Loucy (cell line): ENCODE data around the gene ADGRF4.

Experiments used
- EZH2phosphoT487 ChIP-seq: fragments of 200-600 bp; IDR thresholded peaks from 2 replicates; pipeline ENCODE4 v1.6.1; 2018; ENCODE audit warnings: antibody characterized with exemption, mild to moderate bottlenecking, moderate library complexity, borderline replicate concordance
- TF ChIP-seq, protein P1 (sequence below): fragments of 200-600 bp; sonication (generic); conservative IDR thresholded peaks from 2 replicates; pipeline ENCODE4 v1.5.1; 2014; ENCODE audit warnings: mild to moderate bottlenecking, antibody characterized with exemption, low read length

GRCh38 chr6:47729457-47729856, 31.1 kb downstream of the ADGRF4 start:
- TF ChIP-seq, protein P1, sequence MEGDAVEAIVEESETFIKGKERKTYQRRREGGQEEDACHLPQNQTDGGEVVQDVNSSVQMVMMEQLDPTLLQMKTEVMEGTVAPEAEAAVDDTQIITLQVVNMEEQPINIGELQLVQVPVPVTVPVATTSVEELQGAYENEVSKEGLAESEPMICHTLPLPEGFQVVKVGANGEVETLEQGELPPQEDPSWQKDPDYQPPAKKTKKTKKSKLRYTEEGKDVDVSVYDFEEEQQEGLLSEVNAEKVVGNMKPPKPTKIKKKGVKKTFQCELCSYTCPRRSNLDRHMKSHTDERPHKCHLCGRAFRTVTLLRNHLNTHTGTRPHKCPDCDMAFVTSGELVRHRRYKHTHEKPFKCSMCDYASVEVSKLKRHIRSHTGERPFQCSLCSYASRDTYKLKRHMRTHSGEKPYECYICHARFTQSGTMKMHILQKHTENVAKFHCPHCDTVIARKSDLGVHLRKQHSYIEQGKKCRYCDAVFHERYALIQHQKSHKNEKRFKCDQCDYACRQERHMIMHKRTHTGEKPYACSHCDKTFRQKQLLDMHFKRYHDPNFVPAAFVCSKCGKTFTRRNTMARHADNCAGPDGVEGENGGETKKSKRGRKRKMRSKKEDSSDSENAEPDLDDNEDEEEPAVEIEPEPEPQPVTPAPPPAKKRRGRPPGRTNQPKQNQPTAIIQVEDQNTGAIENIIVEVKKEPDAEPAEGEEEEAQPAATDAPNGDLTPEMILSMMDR, result no peak
- TF ChIP-seq EZH2phosphoT487, result no peak
